Esophagus (tissue), 2 donors: ENCODE data around the gene PLCB4. TPM values are rescaled to one million over a fixed set of nuclear protein-coding genes. Genes with fewer than 3 reads are reported as not detected.

Experiments
- H3K27ac ChIP-seq, 2 donors: one replicate each; pipeline ENCODE4 v1.5.1; 2013; ENCODE audit warnings: low read depth in 2 of 2, mild to moderate bottlenecking in 2 of 2, inconsistent platforms in 1 of 2, low read length in 1 of 2, moderate library complexity in 1 of 2
- H3K27me3 ChIP-seq, 2 donors: one replicate each; pipeline ENCODE4 v1.6.1; 2013; ENCODE audit warnings: low read length in 2 of 2, control low read depth in 1 of 2, mild to moderate bottlenecking in 1 of 2; ENCODE audit not compliant: insufficient read depth in 2 of 2, control insufficient read depth in 1 of 2
- H3K36me3 ChIP-seq, 2 donors: one replicate each; pipeline ENCODE4 v1.6.1; 2013; ENCODE audit warnings: low read length in 1 of 2; ENCODE audit not compliant: control insufficient read depth in 2 of 2, insufficient read depth in 2 of 2
- H3K4me1 ChIP-seq, 2 donors: one replicate each; pipeline ENCODE4 v1.6.1; 2013; ENCODE audit warnings: low read length in 1 of 2; ENCODE audit not compliant: control insufficient read depth in 2 of 2, insufficient read depth in 2 of 2
- H3K4me3 ChIP-seq, 2 donors: one replicate each; pipeline ENCODE4 v1.5.1; 2013; ENCODE audit warnings: low read length in 2 of 2, mild to moderate bottlenecking in 2 of 2, low read depth in 1 of 2, moderate library complexity in 1 of 2
- H3K9me3 ChIP-seq, 2 donors: one replicate each; pipeline ENCODE4 v1.6.1; 2013; ENCODE audit warnings: mild to moderate bottlenecking in 2 of 2, low read depth in 1 of 2, low read length in 1 of 2, moderate library complexity in 1 of 2; ENCODE audit not compliant: control insufficient read depth in 2 of 2, insufficient read depth in 1 of 2
- WGBS, 2 donors: extraction: QIAGEN DNeasy Blood & Tissue Kit; methylation state at CpG; one replicate each; pipeline ENCODE4 v1.1.7; 2013; 5-methylcytosine and 5-hydroxymethylcytosine counted together
- polyA plus RNA-seq, 2 donors: library from polyadenylated mRNA; stranded (reverse); fragments of 200-250 nt; gene quantifications; one replicate each; pipeline ENCODE4 v1.2.3, GENCODE V29; 2013
- donor health status: healthy with polysubstance abuse.
- donor health status: Bipolar disorder and iron deficiency.

The PLCB4 gene
- polyA plus RNA-seq, 2 donors = 1.9 to 2.2 TPM

- Histone ChIP-seq H3K4me3 (no peak overlapping the region), H3K36me3 (no peaks in the 10 kb centered on the region), H3K27ac (no peak overlapping the region), H3K4me1 (no peaks in the 10 kb centered on the region), H3K9me3 (peaks cover 0 to 2% of the 10 kb centered on the region in 2 donors), H3K27me3 (no peaks in the 10 kb centered on the region)
- 49 to 66% methylated on average over 3 of the region's 3 CpGs for WGBS, 2 donors
Observed at GRCh38 chr20:9053108-9053507, 15.8 kb upstream of the PLCB4 start.

GRCh38 chr20:9054176-9054575 is 14.7 kb upstream of the PLCB4 start:
- no peaks in the 10 kb centered on the region for H3K4me1 ChIP-seq
- H3K27me3 ChIP-seq = no peaks in the 10 kb centered on the region
- H3K36me3 ChIP-seq = no peaks in the 10 kb centered on the region
- H3K27ac ChIP-seq = no peak overlapping the region
- WGBS, 2 donors = 82 to 86% methylated on average over 3 of the region's 3 CpGs
- peaks cover 0 to 2% of the 10 kb centered on the region in 2 donors for H3K9me3 ChIP-seq
- no peak overlapping the region for H3K4me3 ChIP-seq

DNA sequence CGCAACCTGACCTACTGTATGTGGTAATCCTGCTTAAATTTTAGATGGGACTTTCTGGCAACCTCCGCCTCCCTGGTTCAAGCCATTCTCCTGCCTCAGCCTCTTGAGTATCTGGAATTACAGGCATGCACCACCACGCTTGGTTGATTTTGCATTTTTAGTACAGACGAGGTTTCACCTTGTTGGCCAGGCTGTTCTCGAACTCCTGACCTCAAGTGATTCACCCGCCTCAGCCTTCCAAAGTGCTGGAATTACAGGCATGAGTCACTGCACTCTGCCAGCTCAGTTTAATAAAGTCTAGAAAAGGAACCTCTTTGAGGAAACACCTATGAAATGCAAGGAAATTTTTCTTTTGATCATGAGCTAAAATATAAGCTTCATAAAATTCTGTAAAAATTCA is 9.0 kb upstream of the PLCB4 start:
- Histone ChIP-seq H3K4me3 (no peak overlapping the region), H3K4me1 (no peaks in the 10 kb centered on the region), H3K27ac (no peak overlapping the region), H3K9me3 (no peaks in the 10 kb centered on the region), H3K27me3 (no peaks in the 10 kb centered on the region), H3K36me3 (no peaks in the 10 kb centered on the region)
- 78 to 83% methylated on average over 6 of the region's 6 CpGs for WGBS, 2 donors

GRCh38 chr20:9061434-9061833 is 7.5 kb upstream of the PLCB4 start:
- 94% methylated on average over 1 of the region's 1 CpG for WGBS, 2 donors
- Histone ChIP-seq H3K27me3 (no peaks in the 10 kb centered on the region), H3K27ac (no peak overlapping the region), H3K4me3 (no peak overlapping the region), H3K4me1 (no peaks in the 10 kb centered on the region), H3K36me3 (no peaks in the 10 kb centered on the region), H3K9me3 (no peaks in the 10 kb centered on the region)

DNA sequence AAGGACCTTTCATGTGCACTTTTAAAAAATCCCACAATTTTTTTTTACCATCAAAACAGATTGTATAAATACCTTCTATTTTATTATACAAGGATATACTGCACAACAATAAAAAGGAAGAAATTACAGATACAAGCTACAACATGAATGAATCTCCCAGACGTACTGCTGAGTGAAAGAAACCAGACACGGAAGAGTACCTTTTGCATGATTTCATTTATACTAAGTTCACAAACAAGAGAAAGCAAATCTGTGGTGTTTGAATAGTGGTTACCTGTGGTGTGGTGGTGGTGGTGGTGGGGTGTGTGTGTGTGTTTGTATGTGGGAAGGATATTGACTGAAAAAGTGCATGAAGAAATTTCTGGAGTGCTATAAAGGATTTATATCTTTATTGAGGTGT is 6.8 kb upstream of the PLCB4 start:
- 55 to 61% methylated on average over 2 of the region's 2 CpGs for WGBS, 2 donors
- Histone ChIP-seq H3K27me3 (no peaks in the 10 kb centered on the region), H3K4me3 (no peak overlapping the region), H3K36me3 (no peaks in the 10 kb centered on the region), H3K9me3 (no peaks in the 10 kb centered on the region), H3K27ac (no peak overlapping the region), H3K4me1 (no peaks in the 10 kb centered on the region)

DNA sequence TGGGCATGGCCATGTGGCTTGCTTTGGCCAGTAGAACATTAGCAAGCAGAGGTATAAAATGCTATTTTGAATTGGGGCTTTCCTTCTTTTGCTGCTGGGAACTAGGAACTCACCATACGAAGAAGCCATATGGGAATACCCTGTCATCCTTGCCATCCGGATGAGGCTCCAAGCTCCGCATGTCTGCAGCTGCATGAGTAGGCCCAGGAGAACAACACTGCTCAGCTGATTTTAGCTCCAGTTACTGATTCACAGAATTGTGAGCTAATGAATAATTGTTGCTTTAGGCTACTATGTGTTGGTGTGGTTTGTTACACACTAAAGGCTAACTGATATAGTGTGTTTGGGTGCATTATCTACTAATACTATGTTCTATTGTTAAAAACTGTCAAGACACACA is 2.7 kb upstream of the PLCB4 start:
- no peaks in the 10 kb centered on the region for H3K36me3 ChIP-seq
- H3K4me3 ChIP-seq = no peak overlapping the region
- peaks cover 0 to 4% of the 10 kb centered on the region in 2 donors for H3K27me3 ChIP-seq
- H3K27ac ChIP-seq = no peak overlapping the region
- H3K9me3 ChIP-seq = no peaks in the 10 kb centered on the region
- H3K4me1 ChIP-seq = peaks cover 0 to 2% of the 10 kb centered on the region in 2 donors
- 88 to 94% methylated on average over 3 of the region's 3 CpGs for whole genome bisulfite sequencing, 2 donors

DNA sequence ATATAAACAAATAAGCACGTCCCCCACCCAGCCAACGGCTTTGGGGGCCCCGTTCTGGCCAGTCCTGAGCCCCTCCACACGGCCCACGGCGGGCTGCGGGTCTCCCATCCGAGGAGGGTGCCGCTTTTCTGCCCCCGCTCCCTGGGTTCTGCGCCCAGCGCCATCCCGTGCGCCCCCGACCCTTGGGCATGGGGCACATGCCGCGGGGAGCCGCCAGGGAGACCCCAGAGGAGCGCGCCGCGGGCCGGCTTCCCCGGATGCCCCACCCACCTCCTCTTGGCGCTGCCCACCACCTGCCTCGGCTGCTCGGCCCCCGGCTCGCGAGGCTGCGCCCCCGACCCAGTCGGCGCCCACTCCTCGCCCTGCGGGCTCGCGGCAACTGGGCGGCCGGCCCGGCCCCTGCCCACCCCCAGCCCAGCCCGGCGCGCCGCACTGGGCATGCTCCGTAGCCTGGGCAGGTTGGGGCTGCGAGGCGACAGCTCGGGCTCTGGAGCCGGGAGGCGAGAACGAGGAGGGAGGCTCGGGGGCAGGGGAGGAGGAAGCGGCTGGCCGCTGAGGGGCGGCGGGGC is 570 bp upstream of the PLCB4 start:
- WGBS, 2 donors = 2 to 3% methylated on average over 40 to 57 of the region's 57 CpGs
- no peaks in the 10 kb centered on the region for H3K9me3 ChIP-seq
- no peaks in the 10 kb centered on the region for H3K36me3 ChIP-seq
- peak overlapping the region; percentile 56 to 77 for H3K27ac ChIP-seq
- H3K4me1 ChIP-seq = peaks cover 0 to 2% of the 10 kb centered on the region in 2 donors
- H3K4me3 ChIP-seq = peak overlapping the region; percentile 62 to 72
- H3K27me3 ChIP-seq = peaks cover 0 to 4% of the 10 kb centered on the region in 2 donors

DNA sequence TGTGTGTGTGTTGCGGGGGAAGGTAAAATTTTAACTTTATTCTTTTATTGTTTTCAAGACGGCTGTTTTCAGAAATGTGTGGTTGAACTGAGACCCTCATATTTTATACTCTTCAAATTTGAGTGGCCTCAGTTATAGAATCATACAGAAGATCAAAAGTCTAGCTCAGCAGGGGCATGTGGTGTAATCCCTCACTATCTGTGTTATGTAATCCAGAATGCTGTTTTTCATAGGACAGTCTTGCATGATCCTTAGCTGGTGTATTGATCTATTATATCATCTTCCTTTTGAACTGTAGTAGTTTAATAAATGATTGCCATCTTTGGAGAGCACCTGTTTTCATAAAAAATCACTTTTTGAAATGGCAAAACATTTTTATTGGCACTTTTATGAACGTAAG is 1.4 kb downstream of the PLCB4 start:
- Histone ChIP-seq H3K36me3 (no peaks in the 10 kb centered on the region), H3K4me3 (no peak overlapping the region), H3K27ac (no peak overlapping the region), H3K27me3 (peaks cover 0 to 4% of the 10 kb centered on the region in 2 donors), H3K4me1 (peaks cover 0 to 2% of the 10 kb centered on the region in 2 donors), H3K9me3 (no peaks in the 10 kb centered on the region)
- 85 to 92% methylated on average over 3 of the region's 3 CpGs for WGBS, 2 donors

DNA sequence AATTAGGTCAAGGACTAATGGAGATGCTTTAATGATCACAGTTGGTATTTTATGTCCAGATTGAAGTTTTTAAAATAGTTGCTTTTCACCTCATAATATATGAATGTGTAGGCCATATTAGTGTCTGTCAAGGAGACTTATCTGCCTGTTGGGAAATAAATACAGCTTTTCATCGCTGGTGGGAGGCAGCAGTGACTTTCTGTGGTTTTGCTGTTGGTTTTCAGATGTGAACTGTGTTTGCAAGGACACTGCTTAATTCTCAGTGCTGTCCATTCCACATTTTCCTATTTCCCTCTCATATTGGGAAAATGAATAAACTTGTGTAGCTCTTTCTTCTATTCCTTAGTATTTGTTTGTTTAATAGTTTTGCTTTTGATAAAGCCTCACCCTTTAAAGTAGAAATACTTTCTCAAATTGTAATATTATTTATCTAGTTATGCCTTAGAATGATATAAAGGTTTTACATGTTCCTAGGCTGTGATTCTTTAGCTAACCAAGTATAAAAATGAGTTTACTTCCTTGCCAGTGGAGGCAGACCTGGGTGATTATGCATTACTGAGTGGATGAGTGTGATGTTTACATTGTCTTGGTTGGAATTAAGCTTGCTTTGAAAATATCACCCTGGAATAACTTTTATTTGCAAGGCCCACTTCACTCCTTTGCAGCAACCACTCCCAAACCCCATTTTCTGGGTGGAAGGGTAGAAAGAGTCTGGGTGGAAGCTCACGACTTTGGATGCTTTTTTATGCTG is 3.3 kb downstream of the PLCB4 start:
- H3K27ac ChIP-seq = no peak overlapping the region
- no peaks in the 10 kb centered on the region for H3K36me3 ChIP-seq
- peaks cover 0 to 2% of the 10 kb centered on the region in 2 donors for H3K4me1 ChIP-seq
- no peaks in the 10 kb centered on the region for H3K9me3 ChIP-seq
- H3K4me3 ChIP-seq = no peak overlapping the region
- peaks cover 0 to 4% of the 10 kb centered on the region in 2 donors for H3K27me3 ChIP-seq
- WGBS, 2 donors = 72% methylated on average over 2 of the region's 2 CpGs
